Left lobe of liver (tissue), 2 donors: ENCODE data around the gene ADARB2. TPM values are rescaled to one million over a fixed set of nuclear protein-coding genes. Genes with fewer than 3 reads are reported as not detected.

Experiments
- ATAC-seq: fragments of 200-7000 bp; cut with Tn5 transposase; one replicate; pipeline ENCODE4 v1.9.1; 2020; ENCODE audit warnings: mild to moderate bottlenecking, moderate library complexity
- DNase-seq: peaks from one replicate; pipeline ENCODE4 v3.0.0-alpha.2; 2020; ENCODE audit warnings: low spot score
- total RNA-seq: library from RNA; stranded (reverse); gene quantifications from one replicate; pipeline ENCODE4 v1.2.1, GENCODE V29; 2021
- donor health status: DM: no; HTN: no; CAD: no; lungs with moderate emphysema.
- donor health status: DM: no; HTN: yes; CAD: no.

The ADARB2 gene
- total RNA-seq, 1 donor from 2014 or later, result 0.81 TPM

DNA sequence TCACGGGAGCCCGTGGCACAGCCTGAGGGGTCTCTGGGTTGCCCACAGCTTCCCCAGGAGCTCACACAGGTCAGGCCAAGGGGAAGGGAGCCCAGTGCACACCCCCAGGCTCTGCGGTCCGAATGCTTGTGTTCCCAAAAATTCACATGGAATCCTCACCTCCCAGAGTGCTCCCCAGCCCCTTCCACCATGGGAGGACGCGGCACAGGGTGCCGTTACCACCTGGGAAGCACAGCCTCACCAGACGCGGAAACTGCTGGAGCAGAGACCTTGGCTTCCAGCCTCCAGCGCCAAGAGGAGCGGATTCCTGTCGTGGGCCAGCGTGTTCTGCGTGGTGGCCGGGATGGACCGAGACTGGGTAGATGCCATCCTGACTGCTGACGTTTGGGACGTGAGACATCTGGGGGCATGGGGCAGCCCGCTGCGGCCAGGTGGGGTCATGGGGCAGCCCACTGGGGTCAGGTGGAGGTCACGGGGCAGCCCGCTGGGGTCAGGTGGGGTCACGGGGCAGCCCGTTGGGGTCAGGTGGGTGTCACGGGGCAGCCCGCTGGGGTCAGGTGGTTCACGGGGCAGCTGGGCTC lies 531.8 kb downstream of the ADARB2 start:
- no peak for ATAC-seq
- DNase-seq, result no peak

DNA sequence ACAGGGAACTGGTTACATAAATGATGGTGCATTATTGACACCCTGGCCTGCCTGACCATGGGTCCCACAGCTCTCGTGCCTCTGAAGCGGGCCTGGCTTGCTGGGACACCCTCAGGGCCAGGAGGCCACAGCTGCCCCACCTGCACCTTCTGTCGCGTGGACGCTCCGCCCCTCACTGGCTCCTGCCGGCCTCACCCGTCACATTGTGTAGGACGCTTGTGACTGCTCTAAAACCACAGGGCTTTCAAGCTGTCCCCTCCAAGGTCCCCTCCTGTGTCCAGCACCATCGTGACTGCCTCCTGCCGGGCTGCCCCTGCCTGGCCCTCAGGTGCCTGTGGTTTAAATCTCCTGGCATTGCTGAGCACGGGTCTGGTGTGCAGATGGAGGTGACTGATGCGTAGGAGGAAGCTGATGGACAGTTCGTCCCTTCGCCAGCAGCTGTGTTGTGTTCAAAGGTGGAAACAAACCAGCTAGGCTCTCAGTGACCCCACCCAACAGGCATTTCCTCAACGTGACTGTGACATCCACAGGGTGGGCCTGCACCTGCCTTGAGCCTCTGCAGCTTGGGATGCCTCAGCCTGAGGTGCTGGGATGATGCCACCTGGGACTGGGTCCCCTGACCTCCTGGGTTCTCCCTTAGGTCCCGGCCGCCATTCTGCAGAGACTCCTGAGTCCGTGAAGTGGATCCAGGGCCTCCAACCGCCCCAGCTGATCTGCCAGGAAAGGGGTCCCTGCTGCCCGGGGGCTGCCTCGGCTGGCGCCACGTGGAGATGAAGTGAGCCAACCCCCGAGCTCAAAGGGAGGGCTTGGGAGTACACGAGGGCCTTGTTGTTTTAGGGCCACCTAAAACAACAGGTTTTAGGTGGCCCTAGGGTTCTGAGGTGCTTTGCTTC lies 532.6 kb downstream of the ADARB2 start:
- ATAC-seq, result no peak
- no peak for DNase-seq

- ATAC-seq, result no peak
- DNase-seq, result no peak
Measured at GRCh38 chr10:1203704-1204103, 533.6 kb downstream of the ADARB2 start.

DNA sequence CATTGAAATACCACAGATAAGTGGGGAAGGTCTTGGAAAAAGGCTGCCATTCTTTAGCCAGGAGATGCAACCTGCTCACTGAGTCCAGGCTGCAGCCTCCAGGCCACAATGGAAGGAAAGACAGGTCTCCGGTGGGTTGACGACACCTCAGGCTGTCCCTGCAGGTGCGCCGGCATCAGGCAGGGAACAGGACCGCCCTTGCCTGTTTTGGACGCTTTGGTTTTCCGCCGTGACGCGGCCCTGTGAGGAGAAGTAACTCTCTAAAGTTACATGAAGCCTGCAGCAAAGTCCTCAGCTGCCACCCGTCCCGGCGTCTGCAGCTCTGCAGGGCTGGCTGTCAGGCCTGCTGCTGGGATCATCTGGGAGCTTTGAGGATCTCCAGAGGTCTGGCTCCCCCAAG lies 534.1 kb downstream of the ADARB2 start:
- ATAC-seq (no peak), DNase-seq (no peak)

DNA sequence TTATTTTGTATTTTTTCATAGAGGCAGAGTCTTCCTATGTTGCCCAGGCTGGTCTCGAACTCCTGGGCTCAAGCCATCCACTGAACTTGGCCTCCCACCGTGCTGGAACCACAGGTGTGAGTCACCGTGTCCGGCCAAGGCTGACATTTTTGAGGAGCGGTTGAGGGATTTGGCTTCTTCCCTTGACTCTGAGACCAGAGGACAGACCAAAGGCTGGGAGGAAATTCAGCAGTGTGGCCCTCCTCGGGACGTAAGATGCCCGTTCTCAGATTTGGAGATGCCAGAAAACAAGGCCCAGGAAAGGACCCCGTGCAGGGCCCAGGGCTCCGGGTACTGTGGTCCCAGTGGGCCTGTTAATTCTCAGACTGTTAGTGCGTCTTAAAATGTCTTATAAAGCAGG lies 535.0 kb downstream of the ADARB2 start:
- ATAC-seq (no peak), DNase-seq (no peak)

DNA sequence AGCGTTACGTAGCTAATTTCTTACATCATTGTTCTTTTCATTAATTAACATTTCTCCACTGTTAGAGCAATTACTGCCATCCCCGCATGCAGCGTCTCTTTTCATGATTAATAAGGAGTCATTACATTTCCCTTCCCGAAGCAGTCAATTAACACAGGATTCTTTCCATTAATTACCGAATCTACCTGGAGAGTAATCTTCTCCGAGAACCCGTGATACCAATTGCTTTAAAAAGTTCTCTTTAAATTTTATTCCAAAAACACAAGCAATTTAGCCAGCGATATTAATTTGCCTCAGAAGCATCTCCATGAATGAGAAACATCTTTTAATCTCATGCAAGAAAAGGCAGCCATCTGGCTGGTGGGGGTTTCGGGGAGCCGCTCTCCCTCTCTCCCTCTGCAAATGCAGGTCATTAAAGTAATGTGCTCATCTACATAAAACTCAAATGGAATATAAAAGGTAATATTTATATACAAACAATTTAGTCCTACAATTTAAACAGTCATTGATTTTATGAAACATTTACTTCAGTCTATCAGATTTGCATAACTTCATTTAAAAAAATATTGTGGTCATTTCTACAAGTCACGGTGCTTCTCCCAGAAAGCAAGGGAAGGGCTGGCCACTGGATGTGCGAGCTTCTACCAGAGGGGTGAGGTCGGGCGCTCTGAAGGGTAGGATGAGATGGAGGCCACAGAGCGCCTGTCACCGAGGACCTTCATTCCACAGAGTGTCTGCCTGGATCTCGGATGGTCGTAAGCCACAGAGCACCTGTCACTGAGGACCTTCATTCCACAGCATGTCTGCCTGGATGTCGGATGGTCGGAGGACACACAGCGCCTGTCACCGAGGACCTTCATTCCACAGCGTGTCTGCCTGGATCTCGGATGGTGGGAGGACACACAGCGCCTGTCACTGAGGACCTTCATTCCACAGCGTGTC lies 536.2 kb downstream of the ADARB2 start:
- ATAC-seq (no peak), DNase-seq (no peak)

- DNase-seq (peak; percentile 31), ATAC-seq (no peak)
Measured at GRCh38 chr10:1199897-1200721, 537.2 kb downstream of the ADARB2 start.

DNA sequence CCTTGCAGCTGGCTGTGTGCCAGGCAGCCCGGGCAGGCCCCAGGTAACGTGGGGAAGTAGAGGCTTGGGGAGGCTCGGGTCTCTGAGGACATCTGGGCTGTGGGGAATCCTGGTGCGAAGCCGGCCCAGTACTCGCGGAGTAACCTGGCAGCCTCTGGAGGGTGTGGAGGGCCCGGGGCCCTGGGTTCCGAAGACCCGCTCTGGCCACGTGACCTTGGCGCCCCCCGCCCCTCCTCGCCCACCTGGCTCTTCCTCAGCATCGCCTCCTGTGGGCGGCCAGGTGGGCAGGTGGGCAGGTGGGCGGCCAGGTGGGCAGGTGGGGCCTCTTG lies 538.0 kb downstream of the ADARB2 start:
- no peak for ATAC-seq
- peak; percentile 42 for DNase-seq

GRCh38 chr10:1198453-1199344 lies 538.6 kb downstream of the ADARB2 start:
- DNase-seq (peak; percentile 8), ATAC-seq (no peak)

- no peak for ATAC-seq
- no peak for DNase-seq
Measured at GRCh38 chr10:1197384-1197783, 539.9 kb downstream of the ADARB2 start.

DNA sequence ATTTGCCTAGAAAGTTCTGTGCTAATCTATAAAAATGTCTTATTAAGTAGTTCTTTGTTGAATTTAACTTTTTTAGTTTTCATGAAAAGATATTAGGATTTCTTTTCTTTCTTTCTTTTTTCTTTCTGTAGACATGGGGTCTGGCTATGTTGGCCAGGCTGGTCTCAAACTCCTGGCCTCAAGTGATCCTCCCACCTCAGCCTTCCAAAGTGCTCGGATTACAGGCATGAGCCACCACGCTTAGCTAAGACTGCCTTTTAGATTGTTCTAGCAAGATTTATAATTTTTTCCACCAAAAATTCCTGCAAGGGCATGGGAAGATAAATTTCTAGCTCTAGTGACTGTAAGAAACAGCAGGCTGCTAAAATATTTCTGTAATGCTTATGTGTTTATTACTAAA lies 540.7 kb downstream of the ADARB2 start:
- no peak for ATAC-seq
- no peak for DNase-seq

DNA sequence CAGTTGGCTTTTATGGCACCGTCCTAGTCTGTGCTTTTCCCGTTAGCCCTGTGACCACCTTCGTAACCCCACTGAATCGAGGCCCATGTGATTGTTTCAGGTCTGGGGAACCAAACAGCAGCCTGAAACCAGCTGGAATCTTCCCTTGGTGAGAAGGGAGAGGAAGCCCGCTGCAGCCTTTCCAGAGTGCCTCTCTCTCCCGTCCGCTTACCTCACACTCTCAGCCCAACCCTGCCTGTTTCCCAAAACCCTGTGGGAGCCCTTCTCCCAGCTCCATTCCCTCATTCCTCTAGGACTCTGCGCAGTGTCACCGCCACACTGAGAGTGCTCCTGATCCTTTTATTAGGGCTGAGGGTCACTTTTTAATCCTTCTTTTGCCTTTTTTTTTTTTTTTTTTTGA lies 541.5 kb downstream of the ADARB2 start:
- no peak for DNase-seq
- ATAC-seq, result no peak

DNA sequence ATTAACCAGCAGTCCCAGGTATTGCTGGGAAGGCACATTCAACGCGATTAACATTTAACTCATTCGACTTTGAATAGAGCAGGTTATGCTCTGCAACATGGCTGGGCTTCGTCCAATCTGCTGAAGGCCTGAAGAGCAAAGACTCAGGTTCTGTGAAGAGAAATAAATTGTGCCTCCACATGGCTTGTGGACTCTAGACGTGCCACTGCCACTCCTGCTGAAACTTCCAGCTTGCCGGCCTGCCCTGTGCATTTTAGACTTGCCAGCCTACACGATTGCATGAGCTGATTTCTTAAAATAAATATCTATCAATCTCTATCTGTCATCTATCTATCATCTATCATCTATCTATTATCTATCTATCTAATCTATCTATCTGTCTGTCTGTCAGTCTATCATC lies 543.2 kb downstream of the ADARB2 start:
- DNase-seq (no peak), ATAC-seq (no peak)

DNA sequence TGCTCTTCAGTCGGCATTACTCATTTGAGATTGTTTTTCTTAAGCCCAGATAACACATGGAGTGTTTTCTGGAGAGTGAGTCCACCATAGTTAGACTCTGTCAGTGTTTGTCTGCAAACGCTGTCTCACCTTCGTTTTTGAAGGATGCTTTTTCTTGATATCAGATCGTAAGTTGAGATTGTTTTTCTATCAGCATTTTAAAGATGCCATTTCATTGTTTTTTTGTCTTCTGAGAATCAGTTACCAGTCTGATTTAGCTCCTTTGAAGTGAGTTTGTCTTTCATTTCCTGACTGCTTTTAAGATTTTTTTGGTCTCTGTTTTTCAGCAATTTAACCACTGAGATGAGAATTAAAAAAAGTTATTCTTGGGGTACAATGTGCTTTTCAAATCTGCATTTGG lies 543.8 kb downstream of the ADARB2 start:
- DNase-seq, result no peak
- ATAC-seq, result no peak

- ATAC-seq (no peak), DNase-seq (no peak)
Measured at GRCh38 chr10:1191752-1192151, 545.6 kb downstream of the ADARB2 start.

DNA sequence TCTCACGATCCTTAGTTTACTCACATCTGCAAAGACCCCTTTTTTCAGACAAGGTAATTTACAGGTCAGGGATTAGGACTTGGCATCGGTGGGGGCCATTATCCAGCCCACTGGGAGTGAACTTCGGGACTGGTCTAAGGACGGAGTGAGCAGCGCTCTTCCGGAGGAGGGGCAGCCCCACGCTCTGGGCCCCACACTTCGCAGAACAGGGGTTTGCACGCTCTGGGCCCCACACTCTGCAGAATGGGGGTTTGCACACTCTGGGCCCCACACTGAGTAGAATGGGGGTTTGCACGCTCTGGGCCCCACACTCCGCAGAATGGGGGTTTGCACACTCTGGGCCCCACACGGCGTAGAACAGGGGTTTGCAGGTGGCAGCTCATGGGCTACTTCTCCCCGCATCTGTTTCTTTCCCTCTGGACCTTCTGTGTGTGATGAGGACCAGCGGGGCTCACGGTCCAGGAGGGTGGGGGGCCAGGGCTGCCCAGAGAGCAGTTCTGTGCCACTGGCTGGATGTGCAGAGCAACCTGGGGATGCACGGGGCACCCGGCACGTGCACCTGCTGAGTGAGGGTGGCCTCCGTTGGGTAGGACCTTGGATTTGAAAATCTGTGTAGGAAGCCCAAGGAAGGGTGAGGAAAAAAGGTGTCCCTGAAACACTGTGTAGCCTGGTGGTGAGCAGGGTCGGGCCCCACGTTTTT lies 546.4 kb downstream of the ADARB2 start:
- ATAC-seq, result no peak
- no peak for DNase-seq

DNA sequence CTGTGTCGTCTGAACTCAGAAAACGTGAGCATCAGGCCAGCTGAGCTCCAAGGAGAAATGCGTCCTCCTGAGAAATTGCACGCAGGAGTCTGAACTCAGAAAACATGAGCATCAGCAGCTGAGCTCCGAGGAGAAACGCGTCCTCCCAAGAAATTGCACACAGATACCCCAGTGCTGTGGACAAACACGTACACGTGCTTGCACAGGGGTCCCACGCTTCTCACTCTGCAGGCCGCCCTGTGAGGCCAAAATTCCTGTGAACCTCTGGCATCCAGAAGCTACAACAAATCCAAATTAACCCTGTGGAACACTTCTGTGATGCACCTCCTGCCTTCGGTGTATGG lies 547.3 kb downstream of the ADARB2 start:
- DNase-seq (no peak), ATAC-seq (no peak)

DNA sequence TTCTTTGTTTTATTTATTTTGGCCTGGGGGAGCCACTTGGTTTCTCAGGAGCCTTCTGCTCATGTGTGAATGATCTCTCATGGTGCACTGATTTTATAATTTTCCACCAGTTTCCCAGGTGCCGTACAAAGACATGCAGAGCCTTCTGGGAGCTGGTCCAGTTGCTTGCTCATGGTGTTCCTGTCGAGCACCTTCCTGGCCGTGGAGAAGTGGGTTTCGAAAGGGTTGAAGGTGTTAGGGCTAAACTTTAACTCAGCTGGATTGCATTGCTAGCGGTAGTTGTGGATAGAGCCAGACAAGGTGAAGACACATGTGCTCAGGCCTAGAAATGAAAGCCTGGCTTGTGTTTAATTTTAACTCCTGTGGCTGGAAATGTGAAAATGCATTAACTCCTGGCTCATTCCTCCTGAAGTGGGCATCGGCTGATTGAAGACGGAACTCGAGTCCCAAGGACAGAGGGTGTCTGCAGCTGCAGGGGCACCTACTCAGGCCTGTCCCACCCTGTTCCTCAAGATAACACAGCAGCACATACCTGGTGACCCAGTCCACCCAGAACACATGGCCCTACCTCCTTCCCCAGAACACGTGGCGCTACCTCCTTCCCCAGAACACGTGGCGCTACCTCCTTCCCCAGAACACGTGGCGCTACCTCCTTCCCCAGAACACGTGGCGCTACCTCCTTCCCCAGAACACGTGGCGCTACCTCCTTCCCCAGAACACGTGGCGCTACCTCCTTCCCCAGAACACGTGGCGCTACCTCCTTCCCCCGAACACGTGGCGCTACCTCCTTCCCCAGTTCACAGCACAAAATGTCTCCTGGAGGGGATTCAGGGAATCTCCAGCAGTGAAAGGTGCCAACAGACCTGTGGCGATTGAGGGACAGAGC lies 547.9 kb downstream of the ADARB2 start:
- ATAC-seq, result no peak
- no peak for DNase-seq
